HepG2 (cell line): ENCODE results near the gene BCL7A. TPM values are rescaled to one million over a fixed set of nuclear protein-coding genes. Genes with fewer than 3 reads are reported as not detected.

ENCODE experiments used
- ATAC-seq: fragments of 200-7000 bp; cut with Tn5 transposase; 3 replicates; pipeline ENCODE4 v1.9.1; 2020; ENCODE audit warnings: mild to moderate bottlenecking, moderate library complexity
- BruUV-seq: library from RNA; stranded (reverse); fragments of 400-500 nt; replicated peaks from 2 replicates; lab custom pipeline; 2021; lab: Mats Ljungman, UMichigan
- CTCF ChIA-PET: fragments of 300-600 bp; formaldehyde crosslinking; extraction: SDS; loops from one replicate; lab custom pipeline; 2021; ENCODE audit warnings: low total read pairs, inconsistent platforms, low intra/inter-chr PET ratio; lab: Yijun Ruan, JAX
- POLR2A ChIA-PET: fragments of 350-600 bp; sonication (Branson Sonifier 250); formaldehyde crosslinking; loops from one replicate; lab custom pipeline; 2020; ENCODE audit warnings: antibody characterized with exemption, inconsistent platforms; lab: Yijun Ruan, JAX
- DNase-seq: peaks from one replicate; pipeline ENCODE4 v3.0.0-alpha.2; 2015; ENCODE audit warnings: low spot score
- FAIRE-seq: peaks from 3 replicates; lab custom pipeline; 2011; peaks lifted over from hg19 to GRCh38; lab: Jason Lieb, UNC
- H2AFZ ChIP-seq: one replicate; pipeline ENCODE4 v1.6.1; 2011; ENCODE audit warnings: low read length, inconsistent platforms
- H3K27ac ChIP-seq: fragments of 300-600 bp; 3 replicates; pipeline ENCODE4 v1.8.0; 2011; ENCODE audit warnings: mixed run types, mild to moderate bottlenecking, mixed read lengths, low read length, inconsistent platforms; ENCODE audit not compliant: insufficient read depth; ENCODE audit errors: extremely low read length
- H3K27me3 ChIP-seq, 2 experiments: fragments of 200-600 bp in 1 of 2; 2 replicates in 1 of 2; 3 replicates in 1 of 2; pipeline versions ENCODE4 v1.6.0 to v1.8.0; 2011; ENCODE audit warnings: low read length in 2 of 2, mild to moderate bottlenecking in 2 of 2, moderate library complexity in 2 of 2, inconsistent platforms in 1 of 2; ENCODE audit not compliant: insufficient read depth in 2 of 2, control insufficient read depth in 1 of 2
- H3K36me3 ChIP-seq, 2 experiments: fragments of 200-600 bp in 1 of 2; replicated peaks in 1 of 2; 2 replicates in 1 of 2; 3 replicates in 1 of 2; pipeline versions ENCODE4 v1.5.1 to v1.8.0; 2011; ENCODE audit warnings: low read length in 2 of 2, inconsistent platforms in 1 of 2; ENCODE audit not compliant: insufficient read depth in 2 of 2, control insufficient read depth in 1 of 2
- H3K4me1 ChIP-seq: 2 replicates; pipeline ENCODE4 v1.5.1; 2012; ENCODE audit warnings: low read length, inconsistent platforms; ENCODE audit not compliant: insufficient read depth
- H3K4me2 ChIP-seq: 2 replicates; pipeline ENCODE4 v1.6.0; 2011; ENCODE audit warnings: low read depth, low read length, inconsistent platforms
- H3K4me3 ChIP-seq, 3 experiments: fragments of 200-600 bp in 1 of 3; sonication (generic), shearing (Covaris generic) in 1 of 3; replicated peaks in 1 of 3; 2 replicates each; pipeline ENCODE4 v1.5.1; 2011 to 2016; ENCODE audit warnings: low read length in 3 of 3, inconsistent platforms in 2 of 3, low read depth in 2 of 3, mild to moderate bottlenecking in 2 of 3, control low read depth in 1 of 3, mixed read lengths in 1 of 3; ENCODE audit not compliant: insufficient read depth in 1 of 3
- H3K79me2 ChIP-seq: one replicate; pipeline ENCODE4 v1.6.1; 2011; ENCODE audit warnings: low read length, inconsistent platforms; ENCODE audit not compliant: insufficient read depth
- H3K9ac ChIP-seq: 2 replicates; pipeline ENCODE4 v1.6.0; 2011; ENCODE audit warnings: mild to moderate bottlenecking, low read depth, low read length, inconsistent platforms; ENCODE audit not compliant: insufficient read depth
- H3K9me3 ChIP-seq: 2 replicates; pipeline ENCODE4 v1.5.1; 2012; ENCODE audit warnings: mild to moderate bottlenecking, low read length
- H4K20me1 ChIP-seq: 2 replicates; pipeline ENCODE4 v1.6.0; 2011; ENCODE audit warnings: inconsistent platforms, mild to moderate bottlenecking, low read length, moderate library complexity; ENCODE audit not compliant: insufficient read depth
- ATF2 ChIP-seq: sonication (generic); formaldehyde crosslinking; IDR thresholded peaks from 2 replicates; pipeline ENCODE4 v1.4.0; 2020; ENCODE audit warnings: missing genetic modification reagents
- ERF ChIP-seq: IDR thresholded peaks from 2 replicates; pipeline ENCODE4 v1.6.1; 2018; ENCODE audit warnings: missing biosample characterization, missing genetic modification reagents
- FOXP4 ChIP-seq: sonication (generic); formaldehyde crosslinking; IDR thresholded peaks from 2 replicates; pipeline ENCODE4 v1.4.0; 2020; ENCODE audit warnings: missing genetic modification reagents
- MEF2D ChIP-seq: sonication (generic); formaldehyde crosslinking; IDR thresholded peaks from 2 replicates; pipeline ENCODE4 v1.5.1; 2020; ENCODE audit warnings: mild to moderate bottlenecking, missing genetic modification reagents
- PITX1 ChIP-seq: sonication (generic); formaldehyde crosslinking; IDR thresholded peaks from 2 replicates; pipeline ENCODE4 v1.5.1; 2020; ENCODE audit warnings: mild to moderate bottlenecking, missing genetic modification reagents
- RXRB ChIP-seq: IDR thresholded peaks from 2 replicates; pipeline ENCODE4 v1.6.1; 2016; ENCODE audit warnings: borderline replicate concordance, missing genetic modification reagents, missing compliant biosample characterization
- SALL1 ChIP-seq: sonication (generic); formaldehyde crosslinking; IDR thresholded peaks from 2 replicates; pipeline ENCODE4 v1.8.0; 2022; ENCODE audit warnings: mild to moderate bottlenecking, missing genetic modification reagents
- SKIL ChIP-seq: sonication (generic); formaldehyde crosslinking; IDR thresholded peaks from 2 replicates; pipeline ENCODE4 v1.8.0; 2022; ENCODE audit warnings: missing genetic modification reagents, mild to moderate bottlenecking, moderate library complexity, borderline replicate concordance
- SP4 ChIP-seq: sonication (generic); formaldehyde crosslinking; IDR thresholded peaks from 2 replicates; pipeline ENCODE4 v1.8.1; 2023; ENCODE audit warnings: mild to moderate bottlenecking, missing genetic modification reagents
- SRSF9 ChIP-seq: fragments of 200-400 bp; formaldehyde crosslinking; IDR thresholded peaks from 2 replicates; pipeline ENCODE4 v1.6.1; 2018; ENCODE audit warnings: borderline replicate concordance, mild to moderate bottlenecking, low read depth, low read length; ENCODE audit not compliant: insufficient read depth, poor library complexity, severe bottlenecking
- TFAP4 ChIP-seq: sonication (generic); IDR thresholded peaks from 2 replicates; pipeline ENCODE4 v1.6.1; 2016; ENCODE audit warnings: low read depth, borderline replicate concordance
- ZGPAT ChIP-seq: IDR thresholded peaks from 2 replicates; pipeline ENCODE4 v1.6.1; 2016; ENCODE audit warnings: mild to moderate bottlenecking
- ZNF619 ChIP-seq: sonication (generic); formaldehyde crosslinking; IDR thresholded peaks from 2 replicates; pipeline ENCODE4 v1.4.0; 2020; ENCODE audit warnings: mild to moderate bottlenecking, missing genetic modification reagents
- ZNF768 ChIP-seq: sonication (generic); formaldehyde crosslinking; IDR thresholded peaks from 2 replicates; pipeline ENCODE4 v1.4.0; 2020; ENCODE audit warnings: missing genetic modification reagents
- ZSCAN30 ChIP-seq: sonication (generic); formaldehyde crosslinking; IDR thresholded peaks from 2 replicates; pipeline ENCODE4 v1.5.0; 2020; ENCODE audit warnings: mild to moderate bottlenecking, missing genetic modification reagents
- ZSCAN9 ChIP-seq: IDR thresholded peaks from 2 replicates; pipeline ENCODE4 v1.6.1; 2016; ENCODE audit warnings: borderline replicate concordance
- WGBS: methylation state at CpG from one replicate; pipeline ENCODE4 v1.1.6; 2017; ENCODE audit warnings: low lambda C conversion rate; 5-methylcytosine and 5-hydroxymethylcytosine counted together
- in situ Hi-C: cut with HindIII; loops from 2 replicates; pipeline ENCODE4 v1.10.0; 2017; ENCODE audit warnings: low pct_unique_long_range_greater_than_20kb; ENCODE audit not compliant: extremely low pct_ligation_motif_present
- intact Hi-C: fragments of 100-400 bp; cut with micrococcal nuclease; formaldehyde crosslinking; loops from one replicate; pipeline ENCODE4 v1.10.0; 2022; ENCODE audit not compliant: unreplicated experiment
- polyA plus RNA-seq, 8 experiments: library from polyadenylated mRNA; depleted of rRNA in 3 of 8; stranded (reverse) in 7 of 8; unstranded in 1 of 8; fragments of >200 nt; fragmentation: Illumina TruSeq in 4 of 8; extraction: Trizol in 4 of 8; gene quantifications; 2 replicates each; pipeline versions ENCODE4 v1.2.1 to v1.2.3, GENCODE V29; 2011 to 2016; ENCODE audit warnings: low read depth in 4 of 8, missing spikeins in 1 of 8, mixed read lengths in 1 of 8; ENCODE audit not compliant: insufficient read depth in 1 of 8
- total RNA-seq, 5 experiments: library from RNA; depleted of rRNA; stranded (reverse); fragments of >200 nt; fragmentation: Illumina TruSeq; extraction: Trizol; gene quantifications; 2 replicates each; pipeline ENCODE4 v1.2.3, GENCODE V29; 2016; ENCODE audit warnings: low read depth in 1 of 5

BCL7A gene
- total and polyA plus RNA-seq, 2 of the 13 experiments (the other 11 are each of a cell fraction or from before 2014, with no cell fraction given) = 4.1 to 6.2 TPM

GRCh38 chr12:122051231-122051876 is 29.7 kb downstream of the BCL7A start:
- CTCF ChIA-PET = no interaction called here
- Histone ChIP-seq H3K4me1 (peaks cover 21% of the 10 kb centered on the region), H3K4me2 (no peak overlapping the region), H4K20me1 (no peaks in the 10 kb centered on the region), H3K27me3 (no peaks in the 10 kb centered on the region; a peak in 1 of 5 replicates), H3K79me2 (no peaks in the 10 kb centered on the region), H3K4me3 (no peak overlapping the region), H3K9ac (no peak overlapping the region), H3K27ac (no peak overlapping the region), H2AFZ (no peak overlapping the region), H3K9me3 (no peaks in the 10 kb centered on the region), H3K36me3 (peaks cover 4 to 8% of the 10 kb centered on the region in 2 experiments; a peak in 3 of 5 replicates)
- POLR2A ChIA-PET = interaction anchor here (1.2 to 2.1 kb wide), 3 partner anchors 10 to 175 kb away, joined by 3 to 5 read pairs (median 4); partner anchors contain the start of gene DIABLO
- ATAC-seq = peak; percentile 42
- intact Hi-C loops = no loop called here
- FAIRE-seq = no peak
- peak; percentile 25 for DNase-seq
- no TSS peak for BruUV-seq
- 38% methylated on average over 8 of the region's 14 CpGs for WGBS
- in situ Hi-C loops = loop anchor here (10.0 kb wide), 1 partner anchor 133 kb away; the partner anchor contains the start of gene LRRC43
- TF ChIP-seq FOXP4 (0 out of 2 replicates have a peak, but pooled peaks have one; percentile 39), ERF (no peak), MEF2D (peak; percentile 85), ZGPAT (CRISPR knock-in tag) (0 out of 2 replicates have a peak, but pooled peaks have one; percentile 23), ZSCAN30 (CRISPR knock-in tag) (no peak), ZNF619 (CRISPR knock-in tag) (no peak), SKIL (peak; percentile 81), SALL1 (CRISPR knock-in tag) (peak; percentile 26; the same call in 1 of the 2 replicates), PITX1 (CRISPR knock-in tag) (no peak), ZNF768 (0 out of 2 replicates have a peak, but pooled peaks have one; percentile 8), SP4 (CRISPR knock-in tag) (no peak), ZSCAN9 (CRISPR knock-in tag) (no peak), SRSF9 (no peak), ATF2 (CRISPR knock-in tag) (0 out of 2 replicates have a peak, but pooled peaks have one; percentile 34), TFAP4 (peak; percentile 89), RXRB (CRISPR knock-in tag) (peak; percentile 73; the same call in 1 of the 2 replicates)
